HepG2 (cell line): ENCODE results near the gene JOSD1. TPM values are rescaled to one million over a fixed set of nuclear protein-coding genes. Genes with fewer than 3 reads are reported as not detected.

ENCODE experiments used
- CBX2 ChIP-seq, 2 experiments: fragments of 200-600 bp in 1 of 2; sonication (generic); formaldehyde crosslinking in 1 of 2; IDR thresholded peaks; 2 replicates each; pipeline versions ENCODE4 v1.7.0 to v1.8.1; 2018 to 2022; ENCODE audit warnings: low read depth in 2 of 2, low read length in 1 of 2, mild to moderate bottlenecking in 1 of 2, missing genetic modification reagents in 1 of 2
- GFI1 ChIP-seq: sonication (generic); formaldehyde crosslinking; IDR thresholded peaks from 2 replicates; pipeline ENCODE4 v1.5.0; 2020; ENCODE audit warnings: missing genetic modification reagents, mild to moderate bottlenecking, borderline replicate concordance
- HDAC6 ChIP-seq: fragments of 200-600 bp; sonication (generic); IDR thresholded peaks from 2 replicates; pipeline ENCODE4 v1.7.0; 2017; ENCODE audit warnings: mild to moderate bottlenecking, antibody characterized with exemption, low read length, low read depth
- PCBP1 ChIP-seq: fragments of 200-400 bp; formaldehyde crosslinking; IDR thresholded peaks from 2 replicates; pipeline ENCODE4 v1.6.1; 2017; ENCODE audit warnings: mild to moderate bottlenecking, low read depth, low read length, borderline replicate concordance
- THAP11 ChIP-seq: IDR thresholded peaks from 2 replicates; pipeline ENCODE4 v1.6.1; 2016; ENCODE audit warnings: missing biosample characterization, missing genetic modification reagents
- ZNF143 ChIP-seq: sonication (generic); formaldehyde crosslinking; IDR thresholded peaks from 2 replicates; pipeline ENCODE4 v1.4.0; 2020; ENCODE audit warnings: missing genetic modification reagents
- ZNF44 ChIP-seq: sonication (generic); formaldehyde crosslinking; IDR thresholded peaks from 2 replicates; pipeline ENCODE4 v1.5.1; 2020; ENCODE audit warnings: mild to moderate bottlenecking, missing genetic modification reagents
- ZNF468 ChIP-seq: sonication (generic); formaldehyde crosslinking; IDR thresholded peaks from 2 replicates; pipeline ENCODE4 v1.8.0; 2022; ENCODE audit warnings: mild to moderate bottlenecking, moderate library complexity, missing genetic modification reagents
- ZNF747 ChIP-seq: sonication (generic); formaldehyde crosslinking; IDR thresholded peaks from 2 replicates; pipeline ENCODE4 v1.8.1; 2023; ENCODE audit warnings: missing genetic modification reagents, mild to moderate bottlenecking, borderline replicate concordance
- ZSCAN22 ChIP-seq: sonication (generic); formaldehyde crosslinking; IDR thresholded peaks from 2 replicates; pipeline ENCODE4 v1.4.0; 2020; ENCODE audit warnings: mild to moderate bottlenecking, missing genetic modification reagents
- polyA plus RNA-seq, 8 experiments: library from polyadenylated mRNA; depleted of rRNA in 3 of 8; stranded (reverse) in 7 of 8; unstranded in 1 of 8; fragments of >200 nt; fragmentation: Illumina TruSeq in 4 of 8; extraction: Trizol in 4 of 8; gene quantifications; 2 replicates each; pipeline versions ENCODE4 v1.2.1 to v1.2.3, GENCODE V29; 2011 to 2016; ENCODE audit warnings: low read depth in 4 of 8, missing spikeins in 1 of 8, mixed read lengths in 1 of 8; ENCODE audit not compliant: insufficient read depth in 1 of 8
- total RNA-seq, 5 experiments: library from RNA; depleted of rRNA; stranded (reverse); fragments of >200 nt; fragmentation: Illumina TruSeq; extraction: Trizol; gene quantifications; 2 replicates each; pipeline ENCODE4 v1.2.3, GENCODE V29; 2016; ENCODE audit warnings: low read depth in 1 of 5
- TF ChIP-seq, protein P1 (sequence below): sonication (generic); formaldehyde crosslinking; IDR thresholded peaks from 2 replicates; pipeline ENCODE4 v1.5.1; 2020; ENCODE audit warnings: mild to moderate bottlenecking, missing genetic modification reagents, borderline replicate concordance
- TF ChIP-seq, protein P2 (sequence below): sonication (generic); formaldehyde crosslinking; IDR thresholded peaks from one replicate; pipeline ENCODE4 v1.5.1; 2020; ENCODE audit warnings: mild to moderate bottlenecking, missing genetic modification reagents; ENCODE audit errors: not compliant biosample characterization
- TF ChIP-seq, protein P3 (sequence below): IDR thresholded peaks from 2 replicates; pipeline ENCODE4 v1.6.1; 2012; ENCODE audit warnings: inconsistent platforms
- TF ChIP-seq, protein P4 (sequence below): sonication (generic); formaldehyde crosslinking; IDR thresholded peaks from 2 replicates; pipeline ENCODE4 v1.4.0; 2020; ENCODE audit warnings: missing genetic modification reagents

Gene JOSD1
- total and polyA plus RNA-seq, 2 of the 13 experiments (the other 11 are each of a cell fraction or from before 2014, with no cell fraction given) = 31.7 to 38.4 TPM

DNA sequence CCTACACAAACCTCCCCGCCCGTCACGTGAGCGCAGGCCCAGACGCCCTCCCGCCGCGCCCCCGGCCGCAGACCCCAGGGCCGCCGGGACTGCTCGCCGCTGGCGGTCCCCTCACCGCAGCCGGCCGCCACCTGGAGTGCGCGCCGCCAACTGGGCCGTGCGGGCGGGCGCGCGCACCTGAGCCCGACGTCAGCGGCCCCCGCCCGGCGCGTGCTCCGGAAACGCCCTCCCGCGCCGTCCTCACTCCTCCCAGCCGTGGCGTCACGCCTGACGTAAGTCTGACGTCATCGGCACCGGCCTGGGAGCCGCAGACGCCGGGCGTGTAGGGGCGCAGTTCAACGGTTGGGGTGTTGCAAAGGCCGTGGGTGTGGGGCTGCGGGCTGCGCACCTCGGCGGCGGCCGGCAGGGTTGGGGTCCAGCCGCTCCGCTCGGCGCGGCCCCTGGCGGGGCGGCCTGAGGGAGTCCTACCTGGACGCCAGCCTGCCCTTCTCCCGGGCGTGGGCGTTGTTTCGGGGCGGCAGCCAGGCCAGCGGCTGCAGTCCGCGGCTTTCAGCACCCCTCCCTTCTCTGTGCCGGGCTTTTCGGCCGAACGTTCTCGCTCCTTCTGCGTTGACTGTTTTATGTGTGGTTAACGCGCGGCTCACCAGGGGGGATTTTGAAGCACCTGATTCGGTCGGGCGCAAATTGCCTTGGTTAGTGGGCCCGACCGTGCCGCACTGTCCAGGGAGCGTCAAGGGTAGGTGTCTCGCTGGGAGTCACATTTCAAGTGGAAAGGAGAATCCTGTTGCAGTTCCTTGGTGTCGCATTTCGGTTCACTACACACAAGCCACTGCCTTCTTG lies at the start of gene JOSD1 (continued):
- TF ChIP-seq, protein P1, sequence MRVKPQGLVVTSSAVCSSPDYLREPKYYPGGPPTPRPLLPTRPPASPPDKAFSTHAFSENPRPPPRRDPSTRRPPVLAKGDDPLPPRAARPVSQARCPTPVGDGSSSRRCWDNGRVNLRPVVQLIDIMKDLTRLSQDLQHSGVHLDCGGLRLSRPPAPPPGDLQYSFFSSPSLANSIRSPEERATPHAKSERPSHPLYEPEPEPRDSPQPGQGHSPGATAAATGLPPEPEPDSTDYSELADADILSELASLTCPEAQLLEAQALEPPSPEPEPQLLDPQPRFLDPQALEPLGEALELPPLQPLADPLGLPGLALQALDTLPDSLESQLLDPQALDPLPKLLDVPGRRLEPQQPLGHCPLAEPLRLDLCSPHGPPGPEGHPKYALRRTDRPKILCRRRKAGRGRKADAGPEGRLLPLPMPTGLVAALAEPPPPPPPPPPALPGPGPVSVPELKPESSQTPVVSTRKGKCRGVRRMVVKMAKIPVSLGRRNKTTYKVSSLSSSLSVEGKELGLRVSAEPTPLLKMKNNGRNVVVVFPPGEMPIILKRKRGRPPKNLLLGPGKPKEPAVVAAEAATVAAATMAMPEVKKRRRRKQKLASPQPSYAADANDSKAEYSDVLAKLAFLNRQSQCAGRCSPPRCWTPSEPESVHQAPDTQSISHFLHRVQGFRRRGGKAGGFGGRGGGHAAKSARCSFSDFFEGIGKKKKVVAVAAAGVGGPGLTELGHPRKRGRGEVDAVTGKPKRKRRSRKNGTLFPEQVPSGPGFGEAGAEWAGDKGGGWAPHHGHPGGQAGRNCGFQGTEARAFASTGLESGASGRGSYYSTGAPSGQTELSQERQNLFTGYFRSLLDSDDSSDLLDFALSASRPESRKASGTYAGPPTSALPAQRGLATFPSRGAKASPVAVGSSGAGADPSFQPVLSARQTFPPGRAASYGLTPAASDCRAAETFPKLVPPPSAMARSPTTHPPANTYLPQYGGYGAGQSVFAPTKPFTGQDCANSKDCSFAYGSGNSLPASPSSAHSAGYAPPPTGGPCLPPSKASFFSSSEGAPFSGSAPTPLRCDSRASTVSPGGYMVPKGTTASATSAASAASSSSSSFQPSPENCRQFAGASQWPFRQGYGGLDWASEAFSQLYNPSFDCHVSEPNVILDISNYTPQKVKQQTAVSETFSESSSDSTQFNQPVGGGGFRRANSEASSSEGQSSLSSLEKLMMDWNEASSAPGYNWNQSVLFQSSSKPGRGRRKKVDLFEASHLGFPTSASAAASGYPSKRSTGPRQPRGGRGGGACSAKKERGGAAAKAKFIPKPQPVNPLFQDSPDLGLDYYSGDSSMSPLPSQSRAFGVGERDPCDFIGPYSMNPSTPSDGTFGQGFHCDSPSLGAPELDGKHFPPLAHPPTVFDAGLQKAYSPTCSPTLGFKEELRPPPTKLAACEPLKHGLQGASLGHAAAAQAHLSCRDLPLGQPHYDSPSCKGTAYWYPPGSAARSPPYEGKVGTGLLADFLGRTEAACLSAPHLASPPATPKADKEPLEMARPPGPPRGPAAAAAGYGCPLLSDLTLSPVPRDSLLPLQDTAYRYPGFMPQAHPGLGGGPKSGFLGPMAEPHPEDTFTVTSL (CRISPR knock-in tag) = no peak
- TF ChIP-seq ZNF468 (CRISPR knock-in tag) = no peak
- TF ChIP-seq PCBP1 = no peak
- TF ChIP-seq, protein P2, sequence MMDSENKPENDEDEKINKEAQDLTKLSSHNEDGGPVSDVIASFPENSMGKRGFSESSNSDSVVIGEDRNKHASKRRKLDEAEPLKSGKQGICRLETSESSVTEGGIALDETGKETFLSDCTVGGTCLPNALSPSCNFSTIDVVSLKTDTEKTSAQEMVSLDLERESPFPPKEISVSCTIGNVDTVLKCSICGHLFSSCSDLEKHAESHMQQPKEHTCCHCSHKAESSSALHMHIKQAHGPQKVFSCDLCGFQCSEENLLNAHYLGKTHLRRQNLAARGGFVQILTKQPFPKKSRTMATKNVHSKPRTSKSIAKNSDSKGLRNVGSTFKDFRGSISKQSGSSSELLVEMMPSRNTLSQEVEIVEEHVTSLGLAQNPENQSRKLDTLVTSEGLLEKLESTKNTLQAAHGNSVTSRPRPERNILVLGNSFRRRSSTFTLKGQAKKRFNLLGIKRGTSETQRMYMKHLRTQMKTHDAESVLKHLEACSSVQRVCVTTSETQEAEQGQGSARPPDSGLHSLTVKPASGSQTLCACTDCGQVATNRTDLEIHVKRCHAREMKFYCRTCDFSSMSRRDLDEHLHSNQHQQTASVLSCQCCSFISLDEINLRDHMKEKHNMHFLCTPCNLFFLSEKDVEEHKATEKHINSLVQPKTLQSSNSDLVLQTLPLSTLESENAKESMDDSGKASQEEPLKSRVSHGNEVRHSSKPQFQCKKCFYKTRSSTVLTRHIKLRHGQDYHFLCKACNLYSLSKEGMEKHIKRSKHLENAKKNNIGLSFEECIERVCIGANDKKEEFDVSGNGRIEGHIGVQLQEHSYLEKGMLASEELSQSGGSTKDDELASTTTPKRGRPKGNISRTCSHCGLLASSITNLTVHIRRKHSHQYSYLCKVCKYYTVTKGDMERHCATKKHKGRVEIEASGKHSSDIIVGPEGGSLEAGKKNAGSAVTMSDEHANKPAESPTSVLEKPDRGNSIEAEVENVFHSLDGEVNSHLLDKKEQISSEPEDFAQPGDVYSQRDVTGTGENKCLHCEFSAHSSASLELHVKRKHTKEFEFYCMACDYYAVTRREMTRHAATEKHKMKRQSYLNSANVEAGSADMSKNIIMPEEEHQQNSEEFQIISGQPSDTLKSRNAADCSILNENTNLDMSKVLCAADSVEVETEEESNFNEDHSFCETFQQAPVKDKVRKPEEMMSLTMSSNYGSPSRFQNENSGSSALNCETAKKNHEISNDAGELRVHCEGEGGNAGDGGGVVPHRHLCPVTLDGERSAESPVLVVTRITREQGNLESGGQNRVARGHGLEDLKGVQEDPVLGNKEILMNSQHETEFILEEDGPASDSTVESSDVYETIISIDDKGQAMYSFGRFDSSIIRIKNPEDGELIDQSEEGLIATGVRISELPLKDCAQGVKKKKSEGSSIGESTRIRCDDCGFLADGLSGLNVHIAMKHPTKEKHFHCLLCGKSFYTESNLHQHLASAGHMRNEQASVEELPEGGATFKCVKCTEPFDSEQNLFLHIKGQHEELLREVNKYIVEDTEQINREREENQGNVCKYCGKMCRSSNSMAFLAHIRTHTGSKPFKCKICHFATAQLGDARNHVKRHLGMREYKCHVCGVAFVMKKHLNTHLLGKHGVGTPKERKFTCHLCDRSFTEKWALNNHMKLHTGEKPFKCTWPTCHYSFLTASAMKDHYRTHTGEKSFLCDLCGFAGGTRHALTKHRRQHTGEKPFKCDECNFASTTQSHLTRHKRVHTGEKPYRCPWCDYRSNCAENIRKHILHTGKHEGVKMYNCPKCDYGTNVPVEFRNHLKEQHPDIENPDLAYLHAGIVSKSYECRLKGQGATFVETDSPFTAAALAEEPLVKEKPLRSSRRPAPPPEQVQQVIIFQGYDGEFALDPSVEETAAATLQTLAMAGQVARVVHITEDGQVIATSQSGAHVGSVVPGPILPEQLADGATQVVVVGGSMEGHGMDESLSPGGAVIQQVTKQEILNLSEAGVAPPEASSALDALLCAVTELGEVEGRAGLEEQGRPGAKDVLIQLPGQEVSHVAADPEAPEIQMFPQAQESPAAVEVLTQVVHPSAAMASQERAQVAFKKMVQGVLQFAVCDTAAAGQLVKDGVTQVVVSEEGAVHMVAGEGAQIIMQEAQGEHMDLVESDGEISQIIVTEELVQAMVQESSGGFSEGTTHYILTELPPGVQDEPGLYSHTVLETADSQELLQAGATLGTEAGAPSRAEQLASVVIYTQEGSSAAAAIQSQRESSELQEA (CRISPR knock-in tag) = peak; percentile 47
- TF ChIP-seq HDAC6 = no peak
- no peak for TF ChIP-seq ZSCAN22
- TF ChIP-seq, protein P3, sequence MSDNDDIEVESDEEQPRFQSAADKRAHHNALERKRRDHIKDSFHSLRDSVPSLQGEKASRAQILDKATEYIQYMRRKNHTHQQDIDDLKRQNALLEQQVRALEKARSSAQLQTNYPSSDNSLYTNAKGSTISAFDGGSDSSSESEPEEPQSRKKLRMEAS = peak; percentile 85
- no peak for TF ChIP-seq ZNF44 (CRISPR knock-in tag)
- TF ChIP-seq ZNF143 (CRISPR knock-in tag) = no peak
- no peak for TF ChIP-seq ZNF747 (CRISPR knock-in tag)
- peak; percentile 76 for TF ChIP-seq THAP11
- TF ChIP-seq CBX2 (IDR thresholded peaks at IDR 0.05; ENCODE audit: low read depth, low read length) = no peak
- TF ChIP-seq CBX2 (CRISPR knock-in tag; IDR thresholded peaks at IDR 0.05; ENCODE audit: low read depth) = no peak
- no peak for TF ChIP-seq GFI1 (CRISPR knock-in tag)
- TF ChIP-seq, protein P4, sequence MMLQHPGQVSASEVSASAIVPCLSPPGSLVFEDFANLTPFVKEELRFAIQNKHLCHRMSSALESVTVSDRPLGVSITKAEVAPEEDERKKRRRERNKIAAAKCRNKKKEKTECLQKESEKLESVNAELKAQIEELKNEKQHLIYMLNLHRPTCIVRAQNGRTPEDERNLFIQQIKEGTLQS (CRISPR knock-in tag) = peak; percentile 92
